CD4-positive, alpha-beta T cell treated with Interleukin-15 for 1 hour (primary cell): ENCODE results near the gene GPR84.

ENCODE experiments used
- DNase-seq: peaks from one replicate; pipeline ENCODE4 v3.0.0-alpha.2; 2020

The GPR84 gene

DNA sequence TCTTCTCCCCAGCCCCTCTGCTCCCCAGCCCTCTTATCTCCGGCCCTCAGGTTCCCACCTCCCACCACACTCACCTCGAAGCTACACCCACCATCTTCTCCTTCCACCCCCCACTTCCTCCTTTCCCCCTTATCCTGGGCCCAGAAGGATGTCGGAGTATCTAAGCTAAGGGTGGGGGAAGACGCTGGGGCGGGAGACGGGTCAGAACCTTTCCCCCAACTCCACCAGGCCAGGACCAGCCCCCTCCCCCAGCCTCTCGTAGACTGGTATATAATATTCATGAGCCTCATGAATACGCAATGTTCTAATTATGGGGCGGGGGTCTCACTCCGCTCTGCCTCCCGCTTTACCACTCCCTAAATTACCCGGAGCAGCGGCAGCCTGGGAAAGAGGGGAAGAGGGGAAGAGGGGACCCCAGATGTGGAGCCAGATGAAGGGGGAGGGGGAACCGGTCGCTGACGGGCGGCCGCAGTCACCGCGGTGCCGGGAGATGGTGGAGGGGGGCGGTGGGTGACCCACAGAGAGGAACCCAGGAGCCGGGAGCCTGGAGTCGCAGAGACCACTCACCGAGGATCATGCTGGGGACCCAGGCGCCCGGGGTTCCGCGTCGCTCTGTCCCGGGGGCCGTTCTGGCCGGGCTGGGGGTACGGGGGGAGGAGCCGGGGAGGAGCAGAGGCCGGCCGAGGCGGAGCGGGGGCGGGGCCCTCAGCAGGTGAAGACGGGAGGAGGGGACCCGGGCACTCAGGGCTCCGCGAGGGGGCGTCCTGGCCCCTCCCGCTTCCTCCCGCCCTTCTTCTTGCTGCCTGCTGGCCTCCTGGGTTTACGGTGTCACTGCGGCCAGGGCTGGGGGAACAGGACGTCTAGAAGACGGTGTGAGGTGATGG, 26.6 kb upstream of the GPR84 start:
- DNase-seq = peak; percentile 80

GRCh38 chr12:54390176-54390667, 25.9 kb upstream of the GPR84 start:
- no peak for DNase-seq

DNA sequence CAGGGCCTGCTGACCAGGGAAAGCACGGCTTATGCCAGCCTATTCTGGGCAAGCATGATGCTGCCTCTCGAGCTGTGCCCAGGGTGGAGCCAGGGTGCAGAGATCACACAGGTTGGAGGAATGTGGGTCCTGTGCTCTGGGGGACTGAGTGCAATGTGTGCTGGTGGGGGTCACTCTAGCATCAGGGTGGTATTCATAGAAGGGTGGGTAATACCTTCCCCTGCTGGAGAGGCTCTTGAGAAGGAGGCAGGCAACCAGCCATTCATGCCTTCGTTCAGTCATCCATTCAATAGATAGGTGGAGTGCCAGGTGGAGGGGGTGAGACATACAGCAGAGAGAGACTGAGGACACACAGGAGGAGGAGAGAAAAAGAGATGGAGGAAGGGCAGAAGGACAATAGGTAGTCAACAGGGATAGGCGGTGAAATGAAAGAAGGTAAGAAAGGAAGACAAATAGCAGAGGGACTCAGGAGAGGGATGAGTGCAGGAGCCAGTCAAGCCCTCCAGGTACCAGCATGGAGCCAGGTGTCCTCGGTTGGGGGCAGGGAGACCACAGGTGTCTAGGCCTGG, 25.4 kb upstream of the GPR84 start:
- DNase-seq = no peak

- no peak for DNase-seq
These were observed 24.8 kb upstream of the GPR84 start for GRCh38 chr12:54389134-54389508.

- DNase-seq = no peak
These were observed 24.2 kb upstream of the GPR84 start for GRCh38 chr12:54388237-54389133.

DNA sequence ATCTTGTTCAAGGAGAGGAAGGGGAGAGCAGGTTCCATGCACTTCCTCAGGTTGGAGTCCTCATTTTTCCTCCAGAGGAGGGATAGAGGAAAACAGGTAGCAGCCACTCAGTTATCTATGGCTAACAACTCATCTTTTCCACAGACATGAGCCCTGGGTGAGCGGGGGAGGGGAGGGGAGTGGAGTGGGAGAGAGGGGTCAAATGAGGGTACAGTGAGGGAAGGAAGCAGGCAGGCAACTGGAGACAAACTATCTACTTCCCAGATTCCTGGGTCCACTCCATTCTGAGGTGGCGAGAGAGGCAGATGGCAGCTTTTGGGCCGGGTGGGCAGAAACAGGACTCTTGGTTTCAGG, 22.8 kb upstream of the GPR84 start:
- DNase-seq = no peak

DNA sequence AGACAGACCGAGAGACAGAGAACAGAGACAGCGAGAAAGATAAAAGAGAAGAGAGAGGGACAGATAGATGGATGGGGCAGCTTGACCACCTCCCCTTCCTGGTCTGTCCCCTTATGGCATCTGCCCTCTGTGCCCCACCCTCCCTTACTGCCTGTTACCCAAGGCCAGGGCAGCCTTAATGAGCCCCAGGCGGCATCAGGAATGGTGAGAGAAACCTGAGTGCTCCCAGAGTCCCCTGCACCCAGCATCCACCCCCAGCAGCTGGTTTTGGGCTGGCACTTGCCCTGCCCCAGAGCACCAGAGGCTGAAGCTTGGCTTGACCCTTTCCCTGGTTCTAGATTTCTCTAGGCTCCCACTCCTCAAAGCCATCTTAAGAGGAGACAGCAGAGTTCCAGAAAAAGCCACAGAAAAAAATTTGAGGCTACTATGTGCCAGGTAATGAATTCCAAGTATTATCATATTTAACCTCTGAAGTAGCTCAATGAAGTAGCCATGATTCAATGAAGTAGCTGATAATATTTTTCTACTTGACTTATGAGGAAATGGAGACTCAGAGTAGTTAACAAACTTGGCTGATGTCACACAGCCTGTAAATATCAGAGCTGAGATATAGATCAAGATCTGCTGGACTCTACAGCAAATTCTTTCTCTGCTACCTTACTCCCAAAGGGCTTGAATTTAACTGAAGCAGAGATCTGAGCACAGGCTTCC, 22.3 kb upstream of the GPR84 start:
- no peak for DNase-seq

DNA sequence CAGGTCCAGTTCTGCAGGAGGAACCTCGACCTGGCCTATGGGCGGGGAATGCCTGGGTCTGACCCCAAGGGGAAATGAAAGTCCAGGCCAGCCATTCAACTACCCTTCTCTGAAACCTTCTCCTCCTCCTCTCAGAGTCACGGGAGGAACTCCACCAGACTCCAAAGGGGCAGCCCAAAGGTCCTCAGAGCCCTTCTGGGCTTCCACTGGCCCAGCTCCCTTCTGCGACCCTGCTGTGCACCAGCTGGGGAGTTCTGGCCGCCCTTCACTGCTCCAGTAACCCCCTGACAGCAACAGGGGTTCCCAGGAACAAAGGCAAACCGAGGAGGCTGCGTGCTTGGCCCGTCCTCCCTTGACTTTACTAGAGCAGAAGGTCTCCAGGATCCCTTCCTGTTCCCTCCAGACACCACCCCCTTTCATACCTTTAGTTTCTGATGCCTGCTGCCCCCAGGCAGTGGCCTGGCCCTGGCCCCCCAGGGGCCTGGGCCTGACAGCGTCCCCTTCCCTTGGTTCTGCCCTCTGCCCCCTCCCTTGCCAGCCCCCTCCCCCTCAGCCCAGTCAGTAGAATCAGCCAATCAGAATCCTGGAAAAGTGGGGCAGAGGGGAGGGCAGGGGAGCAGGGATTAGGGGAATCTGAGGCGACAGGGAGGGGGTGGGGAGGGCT, 21.1 kb upstream of the GPR84 start:
- peak; percentile 66 for DNase-seq

DNA sequence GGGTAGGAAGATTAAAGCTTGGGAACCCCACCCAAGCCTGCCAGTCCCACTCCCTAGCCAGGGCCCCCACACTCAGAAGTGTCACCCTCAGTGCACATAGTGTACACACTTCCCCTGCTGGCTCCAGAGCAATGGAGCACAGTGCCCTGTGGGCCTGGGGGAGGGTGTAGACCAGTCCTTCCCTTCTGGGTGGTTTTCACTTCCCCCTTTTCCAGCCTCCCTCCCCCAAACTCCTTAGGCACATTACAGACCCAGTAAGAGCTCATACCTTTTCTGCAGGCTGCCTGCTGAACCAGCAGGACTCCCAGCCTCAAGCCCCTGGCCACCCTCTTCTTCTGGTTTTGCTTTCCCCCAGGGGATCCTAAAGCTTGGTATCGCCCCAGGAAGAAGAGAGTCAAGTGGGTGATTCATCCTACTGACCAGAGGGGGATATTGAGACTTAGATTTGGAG, 20.3 kb upstream of the GPR84 start, which contains the start of gene ZNF385A:
ZNF385A (minus strand) TSS at position 143 of the 451 bp plus-strand sequence. CDS start 219 bp downstream, outside the sequence.
- DNase-seq = peak; percentile 78

GRCh38 chr12:54383041-54383609, 18.8 kb upstream of the GPR84 start:
- DNase-seq = peak; percentile 83

DNA sequence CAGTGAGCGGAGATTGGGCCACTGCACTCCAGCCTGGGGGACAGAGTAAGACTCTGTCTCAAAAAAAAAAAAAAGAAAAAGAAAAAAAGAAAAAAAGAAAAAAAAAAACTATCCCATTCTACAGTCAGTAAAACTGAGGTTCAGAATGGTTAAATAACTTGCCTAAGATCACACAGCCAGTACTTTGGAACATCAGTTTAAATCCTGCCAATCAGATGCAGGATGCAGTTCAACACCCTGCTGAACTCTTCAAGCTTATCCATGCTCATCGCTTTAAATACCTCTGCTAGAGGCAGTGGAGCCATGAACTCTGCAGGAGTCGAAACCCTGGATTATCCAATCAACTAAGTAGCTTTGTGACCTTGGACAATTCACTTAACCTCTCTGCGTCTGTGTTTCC, 16.9 kb upstream of the GPR84 start:
- DNase-seq = no peak

DNA sequence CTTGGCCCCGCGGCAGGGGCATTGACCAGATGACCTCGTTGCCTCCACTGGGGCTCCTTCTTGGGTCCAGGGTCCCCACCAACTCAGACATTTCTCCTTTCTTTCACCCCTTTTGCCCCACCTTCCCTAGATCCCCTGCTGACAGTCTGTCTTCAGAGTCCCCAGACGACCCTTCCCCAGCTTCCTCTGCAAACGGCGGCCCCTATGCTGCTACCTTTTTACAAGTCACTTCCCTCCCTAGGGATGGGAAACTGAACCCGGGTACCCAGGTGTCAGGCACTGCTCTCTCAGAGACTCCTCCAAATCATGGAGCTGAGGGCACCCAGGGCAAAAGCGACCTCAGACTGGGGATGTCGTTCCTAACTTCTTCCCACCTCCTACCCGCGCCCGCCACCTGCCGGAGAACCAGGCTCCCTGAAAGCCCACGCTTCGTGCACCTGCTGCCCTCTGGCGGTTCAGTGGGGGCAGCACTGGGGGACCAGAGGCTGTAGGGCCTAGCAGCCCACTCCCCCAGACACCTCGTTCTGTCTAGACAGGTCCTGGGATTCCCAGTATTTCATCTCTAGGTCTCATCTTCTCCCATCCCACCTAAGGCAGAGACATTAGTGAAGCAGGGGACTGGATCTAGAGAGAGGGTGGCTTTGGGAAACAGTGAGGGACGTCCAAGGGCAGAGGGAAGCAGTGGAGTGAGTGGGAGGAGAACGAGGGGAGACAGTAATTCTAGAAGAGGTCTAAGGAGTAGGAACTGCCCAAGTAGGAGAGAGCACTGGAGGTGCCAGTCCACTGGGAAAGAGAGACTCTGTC, 15.3 kb upstream of the GPR84 start:
- peak; percentile 86 for DNase-seq

DNA sequence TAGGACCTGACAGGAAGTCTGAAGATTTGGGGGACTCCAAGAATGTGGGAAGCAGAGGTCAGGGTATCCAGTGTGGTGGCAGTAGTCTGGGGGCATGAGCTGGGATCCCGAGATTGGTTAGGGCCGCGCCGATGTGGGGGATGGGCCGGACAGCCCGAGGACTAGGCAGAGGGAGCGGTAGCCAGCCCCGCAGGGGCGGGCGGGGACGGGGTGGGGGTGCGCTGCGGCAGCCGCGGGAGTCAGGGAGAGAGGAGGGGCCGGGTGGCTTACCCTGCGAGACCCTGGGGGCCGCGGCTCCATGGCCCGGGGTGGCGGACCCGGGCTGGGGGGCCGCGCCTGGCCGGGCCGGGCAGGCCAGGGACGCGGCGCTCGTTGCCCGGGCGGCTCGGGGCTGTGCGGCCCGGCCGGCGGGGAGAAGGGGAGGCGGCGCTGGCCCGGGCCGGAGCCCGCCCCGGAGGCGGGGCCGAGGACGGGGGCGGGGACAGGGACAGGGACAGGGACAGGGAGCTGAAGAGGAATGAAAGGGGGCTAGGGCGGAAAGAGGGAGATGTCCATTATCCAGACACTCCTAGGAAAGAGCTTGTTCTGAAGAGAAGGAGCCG, 14.6 kb upstream of the GPR84 start:
- DNase-seq = no peak

DNA sequence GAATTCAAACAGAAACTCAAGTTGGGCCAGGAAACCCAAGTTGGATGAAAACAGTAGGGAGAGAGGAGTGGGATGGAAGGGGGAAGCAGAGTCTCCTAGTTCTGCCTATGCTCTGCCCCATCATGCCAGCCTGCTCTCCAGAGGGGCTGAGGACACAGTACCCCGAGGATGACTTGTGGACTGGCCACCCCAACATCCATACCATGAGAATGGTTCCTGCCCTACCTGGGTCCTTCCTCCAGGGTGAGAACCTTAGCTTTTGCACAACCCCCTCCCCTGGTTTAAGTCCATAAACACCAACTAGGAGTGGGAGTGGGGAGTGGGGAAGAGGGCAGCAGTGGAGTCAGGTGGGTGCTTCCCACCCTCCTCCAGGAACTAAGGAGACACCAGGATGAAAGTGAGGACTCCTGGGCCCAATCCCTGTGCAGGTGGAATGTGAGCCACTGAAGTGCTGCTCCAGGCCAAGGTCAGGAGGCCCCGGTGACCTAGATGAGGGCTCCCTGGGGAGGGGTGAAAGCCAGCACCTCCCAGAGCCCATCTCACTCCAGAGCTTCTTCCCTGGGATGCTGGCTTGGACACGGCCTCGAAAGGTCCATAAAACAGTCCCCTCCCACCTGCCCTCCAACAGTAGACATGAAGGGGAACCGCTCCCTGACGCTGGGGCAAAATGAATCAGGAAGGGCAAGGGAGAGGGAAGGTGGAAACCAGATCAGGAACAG, 13.7 kb upstream of the GPR84 start:
- no peak for DNase-seq

DNA sequence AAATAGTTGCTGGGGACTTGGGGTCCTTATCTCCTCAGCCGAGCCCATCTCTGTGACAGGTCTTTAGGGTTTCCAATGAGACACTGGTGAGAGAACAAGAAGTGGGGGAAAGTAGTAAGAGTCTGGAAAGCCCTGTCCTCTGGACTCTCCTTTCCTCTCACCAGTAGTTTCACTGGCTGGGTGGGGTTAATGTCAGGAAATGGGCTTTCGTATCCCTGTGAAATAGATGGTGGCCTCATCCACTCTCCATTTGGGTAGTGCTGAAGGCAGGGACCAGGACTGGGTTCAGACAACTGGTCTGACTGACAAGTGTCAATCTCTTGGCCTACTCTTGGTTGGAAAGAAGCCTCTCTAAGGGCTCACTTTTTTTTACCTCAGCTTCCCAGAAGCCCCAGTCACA, 12.7 kb upstream of the GPR84 start:
- no peak for DNase-seq

DNA sequence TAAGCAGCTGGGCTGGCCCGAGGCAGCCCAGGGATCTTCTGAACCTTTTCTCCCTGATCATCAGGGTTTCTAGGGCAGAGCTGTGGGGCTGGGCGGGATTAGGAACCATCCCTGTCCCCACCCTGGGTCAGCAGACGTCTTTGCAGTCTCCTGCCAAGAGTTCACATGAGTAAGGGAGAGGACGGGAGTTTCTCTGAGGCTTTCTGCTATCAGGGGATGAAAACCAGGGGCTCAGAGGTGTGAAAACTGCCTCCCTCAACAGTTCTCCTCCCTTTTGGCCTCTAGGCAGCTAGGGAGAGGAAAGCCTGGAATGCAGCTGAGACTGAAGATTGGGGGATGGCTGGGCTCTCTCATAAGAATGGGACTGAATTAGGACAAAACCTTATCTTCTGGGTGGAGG, 12.3 kb upstream of the GPR84 start:
- DNase-seq = no peak

DNA sequence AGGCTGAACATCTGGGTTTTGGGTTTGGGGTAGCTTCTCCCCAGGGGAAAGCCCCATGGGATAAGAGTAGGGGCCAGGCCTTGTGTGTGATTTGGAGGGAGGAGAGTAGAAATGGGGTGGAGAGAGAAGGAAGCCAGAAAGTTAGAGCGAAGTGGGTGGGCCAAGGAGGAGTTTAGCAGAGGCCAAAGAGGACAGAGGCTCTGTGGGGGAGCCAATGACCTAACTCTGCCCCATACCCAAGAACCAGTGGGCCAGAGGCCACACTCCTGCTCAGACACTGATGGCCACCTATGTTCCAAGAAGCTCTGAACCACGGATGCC, 10.9 kb upstream of the GPR84 start:
- DNase-seq = no peak

GRCh38 chr12:54374562-54375258, 10.4 kb upstream of the GPR84 start:
- no peak for DNase-seq
